ENCODE data around the gene TSKU.

DNA sequence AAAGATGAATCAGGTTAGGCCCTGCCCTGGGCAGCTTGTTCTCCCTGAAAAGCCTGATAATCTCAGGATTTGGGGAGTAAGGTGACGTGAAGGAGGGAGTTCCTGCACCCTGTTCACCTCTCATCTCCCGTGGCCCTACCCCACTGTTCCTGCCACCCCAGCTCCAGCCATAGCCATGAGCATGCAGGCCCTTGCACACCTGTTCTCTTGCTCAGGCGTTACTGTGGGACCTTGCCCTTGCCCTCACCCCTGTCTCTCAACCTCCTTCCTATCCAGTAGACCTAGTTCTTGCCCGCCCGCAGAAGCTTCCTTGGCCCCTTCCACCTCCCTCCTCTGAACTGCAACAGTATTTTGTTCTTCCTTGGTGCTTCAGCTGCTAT, 15.0 kb downstream of the TSKU start:
- TF ChIP-seq, protein P1, sequence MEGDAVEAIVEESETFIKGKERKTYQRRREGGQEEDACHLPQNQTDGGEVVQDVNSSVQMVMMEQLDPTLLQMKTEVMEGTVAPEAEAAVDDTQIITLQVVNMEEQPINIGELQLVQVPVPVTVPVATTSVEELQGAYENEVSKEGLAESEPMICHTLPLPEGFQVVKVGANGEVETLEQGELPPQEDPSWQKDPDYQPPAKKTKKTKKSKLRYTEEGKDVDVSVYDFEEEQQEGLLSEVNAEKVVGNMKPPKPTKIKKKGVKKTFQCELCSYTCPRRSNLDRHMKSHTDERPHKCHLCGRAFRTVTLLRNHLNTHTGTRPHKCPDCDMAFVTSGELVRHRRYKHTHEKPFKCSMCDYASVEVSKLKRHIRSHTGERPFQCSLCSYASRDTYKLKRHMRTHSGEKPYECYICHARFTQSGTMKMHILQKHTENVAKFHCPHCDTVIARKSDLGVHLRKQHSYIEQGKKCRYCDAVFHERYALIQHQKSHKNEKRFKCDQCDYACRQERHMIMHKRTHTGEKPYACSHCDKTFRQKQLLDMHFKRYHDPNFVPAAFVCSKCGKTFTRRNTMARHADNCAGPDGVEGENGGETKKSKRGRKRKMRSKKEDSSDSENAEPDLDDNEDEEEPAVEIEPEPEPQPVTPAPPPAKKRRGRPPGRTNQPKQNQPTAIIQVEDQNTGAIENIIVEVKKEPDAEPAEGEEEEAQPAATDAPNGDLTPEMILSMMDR (IDR thresholded peaks at IDR 0.05) = no peak
- TF ChIP-seq POLR2AphosphoS5 (IDR thresholded peaks at IDR 0.05) = no peak
- no peak for TF ChIP-seq POLR2A (IDR thresholded peaks at IDR 0.05)
